Measurements from ENCODE around the gene DDX19B. TPM values are rescaled to one million over a fixed set of nuclear protein-coding genes. Genes with fewer than 3 reads are reported as not detected.

The DDX19B gene
- polyA plus RNA-seq, 1 donor (not counting 4 experiments of a cell fraction or from before 2014, with no cell fraction given), result 24.6 TPM

GRCh38 chr16:70359552-70359951 is 60.6 kb downstream of the DDX19B start:
- peaks cover 20 to 30% of the 10 kb centered on the region in 2 experiments for H3K36me3 ChIP-seq (ENCODE audit: control insufficient read depth in 2 of 2, extremely low read depth in 1 of 2, insufficient read depth in 2 of 2, low read length in 2 of 2)
- H3K9me1 ChIP-seq (ENCODE audit: control insufficient read depth, extremely low read depth, insufficient read depth, low read length), result no peaks in the 10 kb centered on the region
- no peak for FAIRE-seq
- H3K4me3 ChIP-seq (ENCODE audit: control insufficient read depth in 2 of 3, extremely low read depth in 1 of 3, insufficient read depth in 2 of 3, low read depth in 1 of 3, low read length in 3 of 3), result no peak overlapping the region
- H3K9me3 ChIP-seq (ENCODE audit: control insufficient read depth, low read depth, low read length), result no peaks in the 10 kb centered on the region
- no peak for DNase-seq (ENCODE audit: low read depth, low spot score)
- H4K20me1 ChIP-seq (ENCODE audit: control insufficient read depth, extremely low read depth, insufficient read depth, low read length), result no peaks in the 10 kb centered on the region
- no peak overlapping the region for H3K27ac ChIP-seq (ENCODE audit: control insufficient read depth, insufficient read depth, low read length)
- H2AFZ ChIP-seq (ENCODE audit: control insufficient read depth, low read length), result no peak overlapping the region
- dilution Hi-C loops (cut with MboI; ENCODE audit: extremely low pct_ligation_motif_present, low sequenced_read_pairs), result no loop called here
- H3K79me2 ChIP-seq (ENCODE audit: control insufficient read depth, insufficient read depth, low read length), result no peaks in the 10 kb centered on the region
- no peaks in the 10 kb centered on the region for H3K4me1 ChIP-seq (ENCODE audit: control insufficient read depth, extremely low read depth, insufficient read depth, low read length)
- H3K27me3 ChIP-seq (ENCODE audit: control insufficient read depth, extremely low read depth, insufficient read depth, low read length), result no peaks in the 10 kb centered on the region
- H3K4me2 ChIP-seq (ENCODE audit: control insufficient read depth, extremely low read depth, insufficient read depth, low read depth, low read length), result no peak overlapping the region
- H3K9ac ChIP-seq (ENCODE audit: control insufficient read depth, extremely low read depth, insufficient read depth, low read length), result no peak overlapping the region
- no peak for TF ChIP-seq EZH2 (IDR thresholded peaks at IDR 0.05; ENCODE audit: low read length)
- no peak for TF ChIP-seq CTCF (optimal IDR thresholded peaks at IDR 0.05 in 1 of 3, IDR thresholded peaks at IDR 0.05 in 1 of 3, conservative IDR thresholded peaks at IDR 0.05 in 1 of 3; ENCODE audit: extremely low read depth in 1 of 3, insufficient read depth in 2 of 3, low read length in 3 of 3)

DNA sequence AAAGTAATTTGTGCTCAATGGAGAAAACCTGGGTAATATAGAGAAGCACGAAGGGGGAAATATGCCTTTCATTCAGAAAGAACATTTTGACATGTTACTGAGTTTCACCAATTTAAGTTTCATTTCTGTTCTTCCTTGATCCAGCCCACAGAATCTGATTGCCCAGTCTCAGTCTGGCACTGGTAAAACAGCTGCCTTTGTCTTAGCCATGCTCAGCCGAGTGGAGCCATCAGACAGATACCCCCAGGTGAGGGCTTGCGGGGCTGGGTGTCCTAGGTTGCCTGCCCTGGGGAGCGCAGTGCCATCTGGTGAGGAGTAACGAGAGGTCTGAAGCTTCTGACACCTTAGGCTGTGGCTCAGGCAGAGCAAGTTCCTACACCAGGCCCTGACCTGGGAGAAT is 65.4 kb downstream of the DDX19B start:
- no peak for TF ChIP-seq CTCF (optimal IDR thresholded peaks at IDR 0.05 in 1 of 3, IDR thresholded peaks at IDR 0.05 in 1 of 3, conservative IDR thresholded peaks at IDR 0.05 in 1 of 3; ENCODE audit: extremely low read depth in 1 of 3, insufficient read depth in 2 of 3, low read length in 3 of 3)
- TF ChIP-seq EZH2 (IDR thresholded peaks at IDR 0.05; ENCODE audit: low read length), result no peak
- no peaks in the 10 kb centered on the region for H3K9me3 ChIP-seq (ENCODE audit: control insufficient read depth, low read depth, low read length)
- H3K79me2 ChIP-seq (ENCODE audit: control insufficient read depth, insufficient read depth, low read length), result no peaks in the 10 kb centered on the region
- no peaks in the 10 kb centered on the region for H3K9me1 ChIP-seq (ENCODE audit: control insufficient read depth, extremely low read depth, insufficient read depth, low read length)
- no peak overlapping the region for H3K9ac ChIP-seq (ENCODE audit: control insufficient read depth, extremely low read depth, insufficient read depth, low read length)
- H3K4me2 ChIP-seq (ENCODE audit: control insufficient read depth, extremely low read depth, insufficient read depth, low read depth, low read length), result no peak overlapping the region
- H3K4me3 ChIP-seq (ENCODE audit: control insufficient read depth in 2 of 3, extremely low read depth in 1 of 3, insufficient read depth in 2 of 3, low read depth in 1 of 3, low read length in 3 of 3), result no peak overlapping the region
- no peak overlapping the region for H3K27ac ChIP-seq (ENCODE audit: control insufficient read depth, insufficient read depth, low read length)
- dilution Hi-C loops (cut with MboI; ENCODE audit: extremely low pct_ligation_motif_present, low sequenced_read_pairs), result no loop called here
- no peaks in the 10 kb centered on the region for H4K20me1 ChIP-seq (ENCODE audit: control insufficient read depth, extremely low read depth, insufficient read depth, low read length)
- H3K36me3 ChIP-seq (ENCODE audit: control insufficient read depth in 2 of 2, extremely low read depth in 1 of 2, insufficient read depth in 2 of 2, low read length in 2 of 2), result peaks cover 18 to 33% of the 10 kb centered on the region in 2 experiments
- DNase-seq (ENCODE audit: low read depth, low spot score) (no peak), FAIRE-seq (no peak)
- H2AFZ ChIP-seq (ENCODE audit: control insufficient read depth, low read length), result no peak overlapping the region
- no peaks in the 10 kb centered on the region for H3K4me1 ChIP-seq (ENCODE audit: control insufficient read depth, extremely low read depth, insufficient read depth, low read length)
- no peaks in the 10 kb centered on the region for H3K27me3 ChIP-seq (ENCODE audit: control insufficient read depth, extremely low read depth, insufficient read depth, low read length)
